K562 (cell line): ENCODE results near the gene ZNF268.

Source experiments
- CBX8 ChIP-seq: fragments of 200-600 bp; sonication (generic); IDR thresholded peaks from 2 replicates; pipeline ENCODE4 v1.6.1; 2012; ENCODE audit warnings: borderline replicate concordance, mixed run types, low read depth, mild to moderate bottlenecking, moderate library complexity, mixed read lengths, low read length, control low read depth, inconsistent platforms; ENCODE audit not compliant: poor library complexity, severe bottlenecking; ENCODE audit errors: extremely low read depth
- FOS ChIP-seq: IDR thresholded peaks from 3 replicates; pipeline ENCODE4 v1.6.1; 2011; ENCODE audit not compliant: insufficient read length; ENCODE audit errors: extremely low read depth
- GATA2 ChIP-seq: sonication (generic); formaldehyde crosslinking; IDR thresholded peaks from 2 replicates; pipeline ENCODE4 v1.4.0; 2020; ENCODE audit warnings: mild to moderate bottlenecking, missing genetic modification reagents
- NR2C2 ChIP-seq, 2 experiments: fragments of 200-800 bp in 1 of 2; sonication (Bioruptor generic) in 1 of 2; sonication (generic) in 1 of 2; formaldehyde crosslinking in 1 of 2; IDR thresholded peaks; 2 replicates each; pipeline versions ENCODE4 v1.6.1 to v1.8.0; 2016 to 2022; ENCODE audit warnings: mild to moderate bottlenecking in 1 of 2, missing compliant biosample characterization in 1 of 2, missing genetic modification characterization in 1 of 2, missing genetic modification reagents in 1 of 2
- PHB2 ChIP-seq: fragments of 450-650 bp; IDR thresholded peaks from 2 replicates; pipeline ENCODE4 v1.6.1; 2017; ENCODE audit warnings: low read depth
- SETDB1 ChIP-seq: IDR thresholded peaks from one replicate; pipeline ENCODE4 v1.6.1; 2012; ENCODE audit warnings: low read length, control low read depth, inconsistent platforms
- SREBF2 ChIP-seq: sonication (generic); formaldehyde crosslinking; IDR thresholded peaks from 2 replicates; pipeline ENCODE4 v1.4.0; 2020; ENCODE audit warnings: mild to moderate bottlenecking, missing genetic modification reagents
- THRAP3 ChIP-seq: fragments of 450-650 bp; IDR thresholded peaks from 2 replicates; pipeline ENCODE4 v1.6.1; 2016; ENCODE audit warnings: mild to moderate bottlenecking, inconsistent platforms, borderline replicate concordance
- ZNF146 ChIP-seq: IDR thresholded peaks from one replicate; pipeline ENCODE4 v1.6.1; 2018; ENCODE audit warnings: missing compliant biosample characterization; ENCODE audit not compliant: unreplicated experiment
- ZNF24 ChIP-seq: fragments of 450-650 bp; IDR thresholded peaks from 2 replicates; pipeline ENCODE4 v1.6.1; 2016
- ZNF780A ChIP-seq: fragments of 250-450 bp; sonication (Bioruptor Pico); IDR thresholded peaks from 2 replicates; pipeline ENCODE4 v1.5.0; 2021; ENCODE audit warnings: mild to moderate bottlenecking
- TF ChIP-seq, protein P1 (sequence below), 2 experiments: IDR thresholded peaks; 2 replicates each; pipeline ENCODE4 v1.6.1; 2012; ENCODE audit warnings: improper control_type of control experiment in 2 of 2, low read depth in 2 of 2, low read length in 2 of 2, borderline replicate concordance in 1 of 2

DNA sequence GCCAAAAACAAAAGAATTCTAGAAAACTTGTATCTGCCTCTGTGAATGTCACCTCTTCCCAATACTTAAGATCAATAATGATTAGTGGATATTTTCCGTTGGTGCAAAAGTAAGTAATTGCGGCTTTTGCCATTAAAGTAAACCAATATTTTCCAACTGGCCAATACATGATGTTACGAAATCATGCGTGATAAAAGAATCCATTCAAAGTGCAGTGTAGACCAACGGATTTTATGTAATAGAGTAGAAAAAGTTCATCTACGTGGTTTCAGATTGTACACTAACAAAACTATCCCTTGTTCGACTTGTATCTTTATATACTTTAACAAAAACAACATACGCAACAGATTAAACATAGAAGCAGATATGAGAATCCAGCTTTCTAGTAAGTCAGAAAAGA lies 626 bp upstream of the ZNF268 start:
- TF ChIP-seq CBX8 (no peak), FOS (no peak), ZNF24 (no peak), ZNF146 (CRISPR knock-in tag) (no peak), PHB2 (no peak), NR2C2 (CRISPR knock-in tag; IDR thresholded peaks at IDR 0.05) (no peak), NR2C2 (tag; IDR thresholded peaks at IDR 0.05) (no peak), ZNF780A (CRISPR knock-in tag) (no peak), SETDB1 (no peak), SREBF2 (CRISPR knock-in tag) (no peak), GATA2 (CRISPR knock-in tag) (no peak), THRAP3 (no peak)
- TF ChIP-seq, protein P1, sequence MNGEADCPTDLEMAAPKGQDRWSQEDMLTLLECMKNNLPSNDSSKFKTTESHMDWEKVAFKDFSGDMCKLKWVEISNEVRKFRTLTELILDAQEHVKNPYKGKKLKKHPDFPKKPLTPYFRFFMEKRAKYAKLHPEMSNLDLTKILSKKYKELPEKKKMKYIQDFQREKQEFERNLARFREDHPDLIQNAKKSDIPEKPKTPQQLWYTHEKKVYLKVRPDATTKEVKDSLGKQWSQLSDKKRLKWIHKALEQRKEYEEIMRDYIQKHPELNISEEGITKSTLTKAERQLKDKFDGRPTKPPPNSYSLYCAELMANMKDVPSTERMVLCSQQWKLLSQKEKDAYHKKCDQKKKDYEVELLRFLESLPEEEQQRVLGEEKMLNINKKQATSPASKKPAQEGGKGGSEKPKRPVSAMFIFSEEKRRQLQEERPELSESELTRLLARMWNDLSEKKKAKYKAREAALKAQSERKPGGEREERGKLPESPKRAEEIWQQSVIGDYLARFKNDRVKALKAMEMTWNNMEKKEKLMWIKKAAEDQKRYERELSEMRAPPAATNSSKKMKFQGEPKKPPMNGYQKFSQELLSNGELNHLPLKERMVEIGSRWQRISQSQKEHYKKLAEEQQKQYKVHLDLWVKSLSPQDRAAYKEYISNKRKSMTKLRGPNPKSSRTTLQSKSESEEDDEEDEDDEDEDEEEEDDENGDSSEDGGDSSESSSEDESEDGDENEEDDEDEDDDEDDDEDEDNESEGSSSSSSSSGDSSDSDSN (IDR thresholded peaks at IDR 0.05; ENCODE audit: borderline replicate concordance in 1 of 2, low read depth in 2 of 2, low read length in 2 of 2): no peak
